Activated naive CD4-positive, alpha-beta T cell treated with anti-CD3 and anti-CD28 coated beads, Interleukin-2, amount 10 ng/mL, durations not matched to agents 7 days and 5 days (primary cell): Measurements from ENCODE around the gene PAWR.
"Not testable (repeated sequence)": the region's sequence is repeated elsewhere in the genome, so short reads cannot be mapped to it uniquely, and the experiment has no call there.

Source experiments
- CTCF ChIA-PET: fragments of 350-600 bp; sonication (Branson Sonifier 250); formaldehyde crosslinking; loops from one replicate; lab custom pipeline; 2021; ENCODE audit warnings: antibody characterized with exemption; lab: Charles Lee
- DNase-seq: peaks from one replicate; pipeline ENCODE4 v3.0.0-alpha.2; 2020
- H3K27ac Mint-ChIP-seq: one replicate; pipeline ENCODE4 v1.8.0; 2021; ENCODE audit warnings: mild to moderate bottlenecking, moderate library complexity, mixed read lengths
- H3K27me3 Mint-ChIP-seq: one replicate; pipeline ENCODE4 v1.8.0; 2021; ENCODE audit warnings: mild to moderate bottlenecking, mixed read lengths
- H3K36me3 Mint-ChIP-seq: one replicate; pipeline ENCODE4 v1.8.0; 2021; ENCODE audit warnings: mixed read lengths
- H3K4me1 Mint-ChIP-seq: one replicate; pipeline ENCODE4 v1.8.0; 2021; ENCODE audit warnings: mixed read lengths
- H3K4me3 Mint-ChIP-seq: one replicate; pipeline ENCODE4 v1.8.0; 2021; ENCODE audit warnings: mild to moderate bottlenecking, moderate library complexity, mixed read lengths
- H3K9me3 Mint-ChIP-seq: one replicate; pipeline ENCODE4 v1.8.0; 2021; ENCODE audit warnings: mixed read lengths

PAWR gene

GRCh38 chr12:79691511-79692248 is 916 bp upstream of the PAWR start:
- H3K27me3 Mint-ChIP-seq, result peaks cover 54% of the 10 kb centered on the region
- H3K4me1 Mint-ChIP-seq, result peaks cover 16% of the 10 kb centered on the region
- H3K4me3 Mint-ChIP-seq, result peak overlapping the region; percentile 73
- no peak overlapping the region for H3K27ac Mint-ChIP-seq
- no peak for DNase-seq
- H3K36me3 Mint-ChIP-seq, result no peaks in the 10 kb centered on the region
- CTCF ChIA-PET, result no interaction called here
- H3K9me3 Mint-ChIP-seq, result no peaks in the 10 kb centered on the region

- Mint-ChIP-seq H3K4me1 (peaks cover 16% of the 10 kb centered on the region), H3K9me3 (no peaks in the 10 kb centered on the region), H3K27me3 (peaks cover 51% of the 10 kb centered on the region), H3K4me3 (peak overlapping the region; percentile 74), H3K36me3 (no peaks in the 10 kb centered on the region), H3K27ac (no peak overlapping the region)
- DNase-seq, result no peak
- CTCF ChIA-PET, result no interaction called here
Observed at GRCh38 chr12:79690142-79690637, 574 bp downstream of the PAWR start.

DNA sequence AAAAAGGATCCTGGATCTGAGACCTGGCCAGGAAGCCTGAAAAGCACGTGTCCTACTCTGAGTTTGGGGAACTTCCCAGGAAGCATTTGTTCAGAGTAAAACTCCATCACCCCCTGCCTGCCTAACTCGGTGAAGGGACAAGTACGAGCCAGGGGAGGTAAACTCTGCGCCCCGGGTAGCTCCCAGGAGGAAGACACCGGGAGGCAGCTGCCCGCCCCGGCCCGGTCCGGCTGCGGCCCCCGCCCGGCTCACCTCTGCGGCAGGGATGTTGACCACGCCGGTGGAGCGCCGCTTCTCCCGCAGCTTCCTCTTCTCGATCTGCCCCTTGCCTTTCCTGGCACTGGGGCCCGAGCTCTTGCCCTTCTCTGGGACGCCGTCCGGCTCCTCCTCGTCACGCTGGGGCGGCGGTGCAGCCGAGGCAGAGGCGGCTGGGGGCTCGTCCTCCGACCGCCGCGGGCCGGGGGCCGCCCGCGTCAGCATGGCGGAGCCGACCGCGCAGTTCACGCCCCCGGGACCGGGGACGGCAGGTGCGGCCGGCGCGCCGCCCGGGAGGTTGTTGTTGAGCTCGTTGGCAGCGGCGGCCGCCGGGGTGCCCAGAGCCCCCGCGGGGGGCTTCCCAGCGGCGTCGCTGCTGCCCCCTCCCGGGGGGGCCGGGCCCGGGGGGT is 1.2 kb downstream of the PAWR start:
- CTCF ChIA-PET, result no interaction called here
- H3K4me1 Mint-ChIP-seq, result peaks cover 16% of the 10 kb centered on the region
- no peak overlapping the region for H3K27ac Mint-ChIP-seq
- peak overlapping the region; percentile 74 for H3K4me3 Mint-ChIP-seq
- DNase-seq, result peak; percentile 29
- H3K27me3 Mint-ChIP-seq, result peaks cover 46% of the 10 kb centered on the region
- H3K36me3 Mint-ChIP-seq, result no peaks in the 10 kb centered on the region
- H3K9me3 Mint-ChIP-seq, result no peaks in the 10 kb centered on the region

GRCh38 chr12:79689061-79689476 is 1.7 kb downstream of the PAWR start:
- H3K27me3 Mint-ChIP-seq, result peaks cover 50% of the 10 kb centered on the region
- H3K4me1 Mint-ChIP-seq, result peaks cover 16% of the 10 kb centered on the region
- H3K36me3 Mint-ChIP-seq, result no peaks in the 10 kb centered on the region
- CTCF ChIA-PET, result no interaction called here
- H3K4me3 Mint-ChIP-seq, result peak overlapping the region; percentile 64
- H3K9me3 Mint-ChIP-seq, result no peaks in the 10 kb centered on the region
- DNase-seq, result no peak
- H3K27ac Mint-ChIP-seq, result peak overlapping the region; percentile 26

GRCh38 chr12:79688376-79689060 is 2.2 kb downstream of the PAWR start:
- H3K27ac Mint-ChIP-seq, result peak overlapping the region; percentile 26
- no peaks in the 10 kb centered on the region for H3K9me3 Mint-ChIP-seq
- CTCF ChIA-PET, result interaction anchor here (0.7 kb wide), 1 partner anchor 1011 kb away, joined by 6 read pairs; no protein-coding TSS in a partner anchor
- H3K4me3 Mint-ChIP-seq, result peak overlapping the region; percentile 64
- peaks cover 50% of the 10 kb centered on the region for H3K27me3 Mint-ChIP-seq
- DNase-seq, result no peak
- H3K36me3 Mint-ChIP-seq, result no peaks in the 10 kb centered on the region
- peaks cover 16% of the 10 kb centered on the region for H3K4me1 Mint-ChIP-seq

- Mint-ChIP-seq H3K27me3 (peaks cover 50% of the 10 kb centered on the region), H3K27ac (no peak overlapping the region), H3K36me3 (no peaks in the 10 kb centered on the region), H3K9me3 (no peaks in the 10 kb centered on the region), H3K4me1 (peaks cover 16% of the 10 kb centered on the region), H3K4me3 (no peak overlapping the region)
- DNase-seq, result no peak
- CTCF ChIA-PET, result interaction anchor here (0.7 kb wide), 1 partner anchor 1012 kb away, joined by 6 read pairs; no protein-coding TSS in a partner anchor
Observed at GRCh38 chr12:79687711-79688260, 3.0 kb downstream of the PAWR start.

DNA sequence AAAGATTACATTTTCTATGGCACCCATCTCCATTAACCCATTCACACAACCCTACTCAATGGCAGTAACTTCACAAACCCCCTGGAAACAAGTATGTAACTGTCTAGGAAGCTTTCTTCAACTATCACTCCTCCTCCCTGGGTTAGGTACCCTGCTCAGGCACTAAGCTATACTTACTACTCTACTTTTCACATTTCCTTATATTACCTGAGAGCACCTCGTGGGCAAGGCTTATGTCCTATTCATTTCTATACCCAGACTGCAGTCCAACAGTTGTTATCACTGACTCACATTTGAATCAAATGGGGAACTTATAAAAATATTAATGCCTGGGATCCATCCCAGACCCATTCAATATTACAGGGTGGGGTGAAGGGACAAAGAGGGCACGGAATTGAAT is 4.6 kb downstream of the PAWR start:
- peaks cover 13% of the 10 kb centered on the region for H3K4me1 Mint-ChIP-seq
- H3K36me3 Mint-ChIP-seq, result no peaks in the 10 kb centered on the region
- no peak overlapping the region for H3K27ac Mint-ChIP-seq
- CTCF ChIA-PET, result no interaction called here
- DNase-seq, result no peak
- peaks cover 36% of the 10 kb centered on the region for H3K27me3 Mint-ChIP-seq
- H3K4me3 Mint-ChIP-seq, result no peak overlapping the region
- H3K9me3 Mint-ChIP-seq, result no peaks in the 10 kb centered on the region

DNA sequence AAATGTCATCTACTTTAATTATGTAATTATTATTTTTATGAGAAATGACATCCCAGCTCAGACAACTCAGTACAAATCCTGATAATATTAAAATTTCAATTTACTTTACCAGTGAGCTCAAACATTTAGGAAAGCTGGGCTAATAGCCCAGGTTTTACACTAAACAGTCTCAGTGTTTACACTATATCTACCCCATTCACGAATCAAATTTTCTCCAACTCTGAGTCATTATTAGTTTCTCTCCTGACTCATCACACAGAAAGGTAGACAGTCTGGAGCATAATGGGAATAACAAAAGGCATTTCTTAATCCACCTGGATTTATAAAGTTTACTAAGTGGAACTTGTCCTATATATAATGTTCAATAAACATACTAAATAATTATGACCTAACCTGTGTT is 5.7 kb downstream of the PAWR start:
- Mint-ChIP-seq H3K27me3 (peaks cover 25% of the 10 kb centered on the region), H3K9me3 (no peaks in the 10 kb centered on the region), H3K4me1 (peaks cover 11% of the 10 kb centered on the region), H3K4me3 (no peak overlapping the region), H3K27ac (no peak overlapping the region), H3K36me3 (no peaks in the 10 kb centered on the region)
- CTCF ChIA-PET, result no interaction called here
- no peak for DNase-seq

DNA sequence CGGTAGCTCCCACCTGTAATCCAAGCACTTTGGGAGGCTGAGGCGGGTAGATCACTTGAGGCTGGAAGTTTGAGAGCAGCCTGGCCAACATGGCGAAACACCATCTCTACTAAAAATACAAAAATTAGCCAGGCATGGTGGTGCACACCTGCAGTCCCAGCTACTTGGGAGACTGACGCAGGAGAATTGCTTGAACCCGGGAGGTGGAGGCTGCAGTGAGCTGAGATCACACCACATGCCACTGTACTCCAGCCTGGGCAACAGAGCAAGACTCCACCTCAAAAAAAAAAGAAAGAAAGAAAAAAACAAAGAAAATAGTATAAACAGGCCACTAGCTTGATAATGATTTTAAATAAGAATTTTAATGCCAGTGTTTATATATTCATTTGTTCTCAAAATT is 6.4 kb downstream of the PAWR start:
- H3K4me3 Mint-ChIP-seq, H3K36me3 Mint-ChIP-seq, H3K27ac Mint-ChIP-seq, DNase-seq, H3K9me3 Mint-ChIP-seq: not testable (repeated sequence)
- Mint-ChIP-seq H3K27me3 (peaks cover 18% of the 10 kb centered on the region), H3K4me1 (peaks cover 11% of the 10 kb centered on the region)
- CTCF ChIA-PET, result interaction anchor here (0.7 kb wide), 1 partner anchor 1276 kb away, joined by 3 read pairs; no protein-coding TSS in a partner anchor

- no peak overlapping the region for H3K27ac Mint-ChIP-seq
- H3K4me1 Mint-ChIP-seq, result no peaks in the 10 kb centered on the region
- no peaks in the 10 kb centered on the region for H3K36me3 Mint-ChIP-seq
- H3K9me3 Mint-ChIP-seq, result no peaks in the 10 kb centered on the region
- no peak overlapping the region for H3K4me3 Mint-ChIP-seq
- no peak for DNase-seq
- H3K27me3 Mint-ChIP-seq, result peaks cover 4% of the 10 kb centered on the region
- CTCF ChIA-PET, result interaction anchor here (0.7 kb wide), 1 partner anchor 29 kb away, joined by 3 read pairs; no protein-coding TSS in a partner anchor
Observed at GRCh38 chr12:79682593-79682992, 8.2 kb downstream of the PAWR start.

DNA sequence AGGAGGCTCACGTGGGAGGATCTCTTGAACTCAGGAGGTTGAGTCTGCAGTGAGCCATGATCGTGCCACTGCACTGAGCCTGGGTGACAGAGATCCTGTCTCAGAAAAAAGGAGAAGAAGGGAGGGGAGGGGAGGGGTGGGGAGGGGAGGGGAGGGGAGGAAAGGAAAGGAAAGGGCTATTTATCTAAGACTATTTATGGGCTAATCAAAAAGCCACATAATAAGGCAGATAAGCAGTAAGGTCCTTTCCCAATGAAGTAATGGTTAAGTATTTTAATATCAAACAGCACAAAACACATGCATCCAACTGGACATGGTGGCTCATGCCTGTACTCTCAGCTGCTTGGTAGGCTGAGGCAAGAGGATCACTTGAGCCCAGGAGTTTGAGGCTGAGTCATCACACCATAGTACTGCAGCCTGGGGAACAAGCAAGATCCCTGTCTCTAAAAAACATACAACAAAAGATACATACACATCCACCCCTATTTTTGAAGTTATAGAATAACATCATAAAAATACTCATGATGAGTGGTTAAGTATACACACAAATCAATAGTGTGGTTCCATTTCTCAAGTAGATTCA is 9.7 kb downstream of the PAWR start:
- Mint-ChIP-seq H3K4me1 (no peaks in the 10 kb centered on the region), H3K4me3 (no peak overlapping the region), H3K27me3 (peaks cover 4% of the 10 kb centered on the region), H3K36me3 (no peaks in the 10 kb centered on the region), H3K27ac (no peak overlapping the region), H3K9me3 (no peaks in the 10 kb centered on the region)
- DNase-seq, result no peak
- CTCF ChIA-PET, result no interaction called here

- Mint-ChIP-seq H3K4me1 (no peaks in the 10 kb centered on the region), H3K4me3 (no peak overlapping the region), H3K9me3 (no peaks in the 10 kb centered on the region), H3K27ac (no peak overlapping the region), H3K27me3 (peaks cover 4% of the 10 kb centered on the region), H3K36me3 (no peaks in the 10 kb centered on the region)
- CTCF ChIA-PET, result no interaction called here
- DNase-seq, result no peak
Observed at GRCh38 chr12:79680051-79680450, 10.7 kb downstream of the PAWR start.

DNA sequence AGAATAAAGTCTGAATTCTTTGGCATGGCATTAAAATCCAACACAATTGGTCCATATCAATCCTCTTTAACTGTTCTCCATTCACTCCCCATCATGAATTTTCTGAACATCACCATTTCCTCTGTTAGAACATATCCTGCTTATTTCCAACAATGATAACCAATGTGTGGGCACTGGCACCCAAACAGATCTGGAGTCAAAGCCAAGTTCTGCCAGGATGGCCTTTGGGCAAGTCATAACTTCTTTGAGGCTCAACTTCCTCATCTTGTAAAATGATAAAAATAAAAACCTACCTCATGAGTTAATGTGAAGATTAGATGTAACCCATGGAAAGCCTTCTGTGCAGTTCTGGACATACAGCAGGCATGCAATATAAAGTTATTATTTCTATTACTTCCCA is 12.5 kb downstream of the PAWR start:
- no peak for DNase-seq
- H3K36me3 Mint-ChIP-seq, result no peaks in the 10 kb centered on the region

GRCh38 chr12:79677672-79678071 is 13.1 kb downstream of the PAWR start:
- CTCF ChIA-PET, result no interaction called here
- DNase-seq, result no peak
- Mint-ChIP-seq H3K27me3 (no peaks in the 10 kb centered on the region), H3K9me3 (no peaks in the 10 kb centered on the region), H3K36me3 (no peaks in the 10 kb centered on the region), H3K27ac (no peak overlapping the region), H3K4me1 (no peaks in the 10 kb centered on the region), H3K4me3 (no peak overlapping the region)

More for the DNA sequence above, 12.5 kb downstream of the PAWR start:
- H3K27ac Mint-ChIP-seq, result no peak overlapping the region
- CTCF ChIA-PET, result no interaction called here
- no peaks in the 10 kb centered on the region for H3K4me1 Mint-ChIP-seq
- no peaks in the 10 kb centered on the region for H3K27me3 Mint-ChIP-seq
- H3K4me3 Mint-ChIP-seq, result no peak overlapping the region
- no peaks in the 10 kb centered on the region for H3K9me3 Mint-ChIP-seq
